ENCODE data around the gene C7.

DNA sequence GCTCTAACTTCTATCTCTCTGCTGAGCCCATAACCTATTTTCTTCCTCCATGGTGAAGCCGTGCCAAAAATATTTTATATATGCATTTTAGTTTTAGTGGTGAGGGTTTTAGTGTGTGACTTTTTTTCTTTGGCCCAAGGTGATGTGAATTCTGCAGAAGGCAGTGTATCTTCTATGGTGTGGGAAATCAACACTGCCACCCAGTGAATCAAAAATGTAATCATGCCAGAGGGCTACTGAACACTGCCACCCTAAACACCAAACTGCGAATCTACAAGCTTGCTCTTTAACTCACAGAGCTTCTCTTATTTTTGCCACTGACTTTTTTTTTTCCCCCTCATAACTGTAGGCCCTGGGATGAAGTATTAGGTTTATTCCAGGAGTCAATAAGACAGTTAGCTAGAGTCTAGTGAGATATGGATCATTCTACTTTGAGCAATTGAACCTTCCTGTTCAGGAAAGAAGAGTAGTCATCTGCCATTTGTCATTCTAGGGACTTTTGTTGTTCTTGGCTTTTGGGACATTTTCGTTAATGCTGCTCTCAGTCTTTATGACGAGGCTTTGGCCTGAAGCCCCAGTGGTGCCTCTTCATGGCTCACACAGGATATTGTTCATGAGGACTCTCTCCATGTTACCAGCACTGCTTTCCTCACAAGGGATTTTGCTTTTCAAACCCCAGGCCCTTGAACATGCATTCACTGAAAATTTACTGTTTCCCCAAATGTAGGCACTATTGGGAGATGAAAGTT lies 53.1 kb downstream of the C7 start:
- no peak for TF ChIP-seq POLR2A (IDR thresholded peaks at IDR 0.05)
- no peak for TF ChIP-seq CTCF (IDR thresholded peaks at IDR 0.05)
- no peak for TF ChIP-seq POLR2AphosphoS5 (IDR thresholded peaks at IDR 0.05)
- no peak for TF ChIP-seq EP300 (IDR thresholded peaks at IDR 0.05; ENCODE audit: low read depth)

All from transverse colon (tissue), 4 donors.